ENCODE data around the gene GBX1. TPM values are rescaled to one million over a fixed set of nuclear protein-coding genes. Genes with fewer than 3 reads are reported as not detected.

Gene GBX1
- total RNA-seq, 4 donors from 2014 or later, result 2.4 TPM; not detected in 3

- no peak for DNase-seq (ENCODE audit: low spot score in 2 of 2)
- H3K4me3 ChIP-seq (ENCODE audit: low read depth, poor library complexity, severe bottlenecking), result no peak overlapping the region
- WGBS, 2 donors, result 50 to 53% methylated on average over 9 of the region's 9 CpGs
- intact Hi-C loops (cut with DNase I; ENCODE audit: low total_unique reads), result no loop called here
- TF ChIP-seq POLR2A (IDR thresholded peaks at IDR 0.05) (no peak), CTCF (IDR thresholded peaks at IDR 0.05) (no peak)
These were observed 39.4 kb upstream of the GBX1 start for GRCh38 chr7:151206914-151207313.

GRCh38 chr7:151205730-151206129, 38.2 kb upstream of the GBX1 start:
- no peak overlapping the region for H3K4me3 ChIP-seq (ENCODE audit: low read depth, poor library complexity, severe bottlenecking)
- WGBS, 2 donors, result 66 to 68% methylated on average over 6 of the region's 6 CpGs
- intact Hi-C loops (cut with DNase I; ENCODE audit: low total_unique reads), result no loop called here
- no peak for DNase-seq (ENCODE audit: low spot score in 2 of 2)
- TF ChIP-seq POLR2A (IDR thresholded peaks at IDR 0.05), result no peak
- no peak for TF ChIP-seq CTCF (IDR thresholded peaks at IDR 0.05)

GRCh38 chr7:151204383-151205032, 37.0 kb upstream of the GBX1 start:
- no peak overlapping the region for H3K4me3 ChIP-seq (ENCODE audit: low read depth, poor library complexity, severe bottlenecking)
- intact Hi-C loops (cut with DNase I; ENCODE audit: low total_unique reads), result no loop called here
- WGBS, 2 donors, result 75 to 76% methylated on average over 19 to 39 of the region's 48 CpGs
- DNase-seq (ENCODE audit: low spot score in 2 of 2), result no peak
- no peak for TF ChIP-seq CTCF (IDR thresholded peaks at IDR 0.05)
- TF ChIP-seq POLR2A (IDR thresholded peaks at IDR 0.05), result no peak

- intact Hi-C loops (cut with DNase I; ENCODE audit: low total_unique reads), result no loop called here
- no peak for TF ChIP-seq POLR2A (IDR thresholded peaks at IDR 0.05)
- TF ChIP-seq CTCF (IDR thresholded peaks at IDR 0.05), result no peak
- WGBS, 2 donors, result 94 to 96% methylated on average over 9 of the region's 9 CpGs
These were observed 35.3 kb upstream of the GBX1 start for GRCh38 chr7:151202836-151203235.

GRCh38 chr7:151201751-151202150, 34.3 kb upstream of the GBX1 start:
- WGBS, 2 donors, result 78% methylated on average over 4 of the region's 4 CpGs
- no peak for TF ChIP-seq POLR2A (IDR thresholded peaks at IDR 0.05)
- TF ChIP-seq CTCF (IDR thresholded peaks at IDR 0.05), result no peak
- DNase-seq (ENCODE audit: low spot score in 2 of 2), result no peak
- intact Hi-C loops (cut with DNase I; ENCODE audit: low total_unique reads), result no loop called here
- H3K4me3 ChIP-seq (ENCODE audit: low read depth, poor library complexity, severe bottlenecking), result no peak overlapping the region

More at GRCh38 chr7:151202836-151203235, 35.3 kb upstream of the GBX1 start:
- DNase-seq (ENCODE audit: low spot score in 2 of 2), result no peak
- H3K4me3 ChIP-seq (ENCODE audit: low read depth, poor library complexity, severe bottlenecking), result no peak overlapping the region

- DNase-seq (ENCODE audit: low spot score in 2 of 2), result no peak
- no peak overlapping the region for H3K4me3 ChIP-seq (ENCODE audit: low read depth, poor library complexity, severe bottlenecking)
- 85% methylated on average over 3 of the region's 3 CpGs for WGBS, 2 donors
- intact Hi-C loops (cut with DNase I; ENCODE audit: low total_unique reads), result no loop called here
- TF ChIP-seq POLR2A (IDR thresholded peaks at IDR 0.05) (no peak), CTCF (IDR thresholded peaks at IDR 0.05) (no peak)
These were observed 33.9 kb upstream of the GBX1 start for GRCh38 chr7:151201344-151201743.
